ENCODE results near the gene PCGF3. TPM values are rescaled to one million over a fixed set of nuclear protein-coding genes. Genes with fewer than 3 reads are reported as not detected.

PCGF3 gene
- total and polyA plus RNA-seq, 9 of the 15 experiments (the other 6 are each of a cell fraction or from before 2014, with no cell fraction given): 2.6 to 46.1 (median 20.3) TPM

DNA sequence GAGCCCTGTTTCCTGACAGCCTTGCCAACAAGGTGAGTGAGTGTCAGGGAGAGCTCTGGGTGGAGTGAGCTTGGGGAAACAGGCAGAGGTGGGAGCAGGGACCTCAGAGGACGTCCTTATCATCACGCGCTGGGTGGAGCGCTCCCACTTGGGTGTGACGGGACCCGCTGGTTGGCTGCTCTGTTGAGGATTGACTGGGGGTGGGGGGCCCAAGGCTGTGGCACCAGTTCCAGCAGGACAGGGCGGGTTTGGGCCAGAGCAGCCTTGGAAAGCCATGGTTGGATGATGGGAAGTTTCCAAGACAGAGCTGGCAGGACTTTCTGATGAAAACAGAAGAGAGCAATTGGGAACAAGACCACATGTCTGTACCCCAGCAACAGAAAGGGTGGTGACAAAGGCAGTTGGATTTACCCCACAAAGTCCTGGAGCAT is 3.0 kb upstream of the PCGF3 start (continued):
- TF ChIP-seq, protein P1, sequence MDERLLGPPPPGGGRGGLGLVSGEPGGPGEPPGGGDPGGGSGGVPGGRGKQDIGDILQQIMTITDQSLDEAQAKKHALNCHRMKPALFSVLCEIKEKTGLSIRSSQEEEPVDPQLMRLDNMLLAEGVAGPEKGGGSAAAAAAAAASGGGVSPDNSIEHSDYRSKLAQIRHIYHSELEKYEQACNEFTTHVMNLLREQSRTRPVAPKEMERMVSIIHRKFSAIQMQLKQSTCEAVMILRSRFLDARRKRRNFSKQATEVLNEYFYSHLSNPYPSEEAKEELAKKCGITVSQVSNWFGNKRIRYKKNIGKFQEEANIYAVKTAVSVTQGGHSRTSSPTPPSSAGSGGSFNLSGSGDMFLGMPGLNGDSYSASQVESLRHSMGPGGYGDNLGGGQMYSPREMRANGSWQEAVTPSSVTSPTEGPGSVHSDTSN (CRISPR knock-in tag; IDR thresholded peaks at IDR 0.05; ENCODE audit: low read depth): no peak
- TF ChIP-seq, protein P1 (tag; conservative IDR thresholded peaks at IDR 0.05; ENCODE audit: low read depth): peak; percentile 53
- TF ChIP-seq, protein P2, sequence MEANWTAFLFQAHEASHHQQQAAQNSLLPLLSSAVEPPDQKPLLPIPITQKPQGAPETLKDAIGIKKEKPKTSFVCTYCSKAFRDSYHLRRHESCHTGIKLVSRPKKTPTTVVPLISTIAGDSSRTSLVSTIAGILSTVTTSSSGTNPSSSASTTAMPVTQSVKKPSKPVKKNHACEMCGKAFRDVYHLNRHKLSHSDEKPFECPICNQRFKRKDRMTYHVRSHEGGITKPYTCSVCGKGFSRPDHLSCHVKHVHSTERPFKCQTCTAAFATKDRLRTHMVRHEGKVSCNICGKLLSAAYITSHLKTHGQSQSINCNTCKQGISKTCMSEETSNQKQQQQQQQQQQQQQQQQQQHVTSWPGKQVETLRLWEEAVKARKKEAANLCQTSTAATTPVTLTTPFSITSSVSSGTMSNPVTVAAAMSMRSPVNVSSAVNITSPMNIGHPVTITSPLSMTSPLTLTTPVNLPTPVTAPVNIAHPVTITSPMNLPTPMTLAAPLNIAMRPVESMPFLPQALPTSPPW (CRISPR knock-in tag; IDR thresholded peaks at IDR 0.05): peak; percentile 51
- TF ChIP-seq DMBX1 (CRISPR knock-in tag; IDR thresholded peaks at IDR 0.05; ENCODE audit: borderline replicate concordance): no peak; the same call in 1 of the 2 replicates
- TF ChIP-seq SMARCA4 (IDR thresholded peaks at IDR 0.05): peak; percentile 44; the same call in 1 of the 2 replicates
- TF ChIP-seq NCOA1 (IDR thresholded peaks at IDR 0.05; ENCODE audit: low read depth): peak; percentile 54; the same call in 1 of the 2 replicates
- 0 out of 2 replicates have a peak, but pooled peaks have one; percentile 6 for TF ChIP-seq MTA2 (IDR thresholded peaks at IDR 0.05; ENCODE audit: low read depth)
- TF ChIP-seq, protein P3, sequence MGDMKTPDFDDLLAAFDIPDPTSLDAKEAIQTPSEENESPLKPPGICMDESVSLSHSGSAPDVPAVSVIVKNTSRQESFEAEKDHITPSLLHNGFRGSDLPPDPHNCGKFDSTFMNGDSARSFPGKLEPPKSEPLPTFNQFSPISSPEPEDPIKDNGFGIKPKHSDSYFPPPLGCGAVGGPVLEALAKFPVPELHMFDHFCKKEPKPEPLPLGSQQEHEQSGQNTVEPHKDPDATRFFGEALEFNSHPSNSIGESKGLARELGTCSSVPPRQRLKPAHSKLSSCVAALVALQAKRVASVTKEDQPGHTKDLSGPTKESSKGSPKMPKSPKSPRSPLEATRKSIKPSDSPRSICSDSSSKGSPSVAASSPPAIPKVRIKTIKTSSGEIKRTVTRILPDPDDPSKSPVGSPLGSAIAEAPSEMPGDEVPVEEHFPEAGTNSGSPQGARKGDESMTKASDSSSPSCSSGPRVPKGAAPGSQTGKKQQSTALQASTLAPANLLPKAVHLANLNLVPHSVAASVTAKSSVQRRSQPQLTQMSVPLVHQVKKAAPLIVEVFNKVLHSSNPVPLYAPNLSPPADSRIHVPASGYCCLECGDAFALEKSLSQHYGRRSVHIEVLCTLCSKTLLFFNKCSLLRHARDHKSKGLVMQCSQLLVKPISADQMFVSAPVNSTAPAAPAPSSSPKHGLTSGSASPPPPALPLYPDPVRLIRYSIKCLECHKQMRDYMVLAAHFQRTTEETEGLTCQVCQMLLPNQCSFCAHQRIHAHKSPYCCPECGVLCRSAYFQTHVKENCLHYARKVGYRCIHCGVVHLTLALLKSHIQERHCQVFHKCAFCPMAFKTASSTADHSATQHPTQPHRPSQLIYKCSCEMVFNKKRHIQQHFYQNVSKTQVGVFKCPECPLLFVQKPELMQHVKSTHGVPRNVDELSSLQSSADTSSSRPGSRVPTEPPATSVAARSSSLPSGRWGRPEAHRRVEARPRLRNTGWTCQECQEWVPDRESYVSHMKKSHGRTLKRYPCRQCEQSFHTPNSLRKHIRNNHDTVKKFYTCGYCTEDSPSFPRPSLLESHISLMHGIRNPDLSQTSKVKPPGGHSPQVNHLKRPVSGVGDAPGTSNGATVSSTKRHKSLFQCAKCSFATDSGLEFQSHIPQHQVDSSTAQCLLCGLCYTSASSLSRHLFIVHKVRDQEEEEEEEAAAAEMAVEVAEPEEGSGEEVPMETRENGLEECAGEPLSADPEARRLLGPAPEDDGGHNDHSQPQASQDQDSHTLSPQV (IDR thresholded peaks at IDR 0.05): peak; percentile 65
- TF ChIP-seq RCOR1 (IDR thresholded peaks at IDR 0.05; ENCODE audit: borderline replicate concordance in 1 of 2, low read depth in 2 of 2, low read length in 2 of 2): peak in 1 of 2 experiments; percentile 26; a peak in 1 of 4 replicates
- 0 out of 2 replicates have a peak, but pooled peaks have one; percentile 18 for TF ChIP-seq CREM (IDR thresholded peaks at IDR 0.05; ENCODE audit: low read depth)
- 0 out of 2 replicates have a peak, but pooled peaks have one; percentile 27 for TF ChIP-seq RBFOX2 (IDR thresholded peaks at IDR 0.05; ENCODE audit: low read depth, low read length)
- peak; percentile 45; the same call in 1 of the 2 replicates for TF ChIP-seq LEF1 (IDR thresholded peaks at IDR 0.05)
- TF ChIP-seq EP400 (IDR thresholded peaks at IDR 0.05): peak; percentile 37; the same call in 1 of the 2 replicates

All from K562 (cell line).